Mesothelial cell of epicardium (in vitro differentiated cells): ENCODE measurements around the gene SRPK1. TPM values are rescaled to one million over a fixed set of nuclear protein-coding genes. Genes with fewer than 3 reads are reported as not detected.
"Not testable (repeated sequence)": the region's sequence is repeated elsewhere in the genome, so short reads cannot be mapped to it uniquely, and the experiment has no call there.

ENCODE experiments used
- DNase-seq, 2 experiments: peaks; one replicate each; pipeline ENCODE4 v3.0.0; 2021; ENCODE audit warnings: low spot score in 2 of 2; ENCODE audit not compliant: unreplicated experiment in 2 of 2
- H3K27ac Mint-ChIP-seq: 2 replicates; pipeline ENCODE4 v1.8.0; 2021; ENCODE audit warnings: mixed read lengths
- H3K27me3 Mint-ChIP-seq: 2 replicates; pipeline ENCODE4 v1.8.0; 2021; ENCODE audit warnings: low read depth, mixed read lengths
- H3K36me3 Mint-ChIP-seq: 2 replicates; pipeline ENCODE4 v1.8.0; 2021; ENCODE audit warnings: mixed read lengths
- H3K4me1 Mint-ChIP-seq: 2 replicates; pipeline ENCODE4 v1.8.0; 2021; ENCODE audit warnings: mixed read lengths
- H3K4me3 Mint-ChIP-seq: 2 replicates; pipeline ENCODE4 v1.8.0; 2021; ENCODE audit warnings: mild to moderate bottlenecking, moderate library complexity, mixed read lengths
- H3K9me3 Mint-ChIP-seq: 2 replicates; pipeline ENCODE4 v1.8.0; 2021; ENCODE audit warnings: mixed read lengths
- total RNA-seq: library from RNA; stranded (reverse); gene quantifications from 3 replicates; pipeline ENCODE4 v1.2.1, GENCODE V29; 2021
- TF ChIP-seq, protein P1 (sequence below): fragments of 200-600 bp; sonication (generic); IDR thresholded peaks from one replicate; pipeline ENCODE4 v1.5.0; 2021; ENCODE audit warnings: antibody characterized with exemption; ENCODE audit not compliant: unreplicated experiment

Gene SRPK1
- total RNA-seq, 1 donor from 2014 or later = 70.2 TPM

DNA sequence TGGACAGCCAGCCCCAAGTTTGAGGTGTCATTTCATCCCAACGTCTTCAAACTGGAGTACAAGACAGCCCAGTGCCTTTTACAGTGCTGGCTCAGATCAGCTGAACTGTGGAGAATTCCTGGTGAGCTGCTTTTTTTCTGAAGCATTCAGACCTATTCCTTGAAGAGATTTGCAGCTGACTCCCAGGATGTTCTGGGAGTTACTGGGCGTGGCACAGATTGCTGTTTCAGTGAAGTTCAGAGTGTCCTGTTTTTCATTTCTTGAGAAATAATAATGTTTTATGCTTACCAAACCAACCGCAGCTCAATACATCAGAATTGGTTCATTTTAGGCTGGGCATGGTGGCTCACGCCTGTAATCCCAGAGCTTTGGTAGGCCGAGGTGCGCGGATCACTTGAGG is 33.4 kb upstream of the SRPK1 start:
- Mint-ChIP-seq H3K9me3 (no peaks in the 10 kb centered on the region), H3K4me3 (no peak overlapping the region)

DNA sequence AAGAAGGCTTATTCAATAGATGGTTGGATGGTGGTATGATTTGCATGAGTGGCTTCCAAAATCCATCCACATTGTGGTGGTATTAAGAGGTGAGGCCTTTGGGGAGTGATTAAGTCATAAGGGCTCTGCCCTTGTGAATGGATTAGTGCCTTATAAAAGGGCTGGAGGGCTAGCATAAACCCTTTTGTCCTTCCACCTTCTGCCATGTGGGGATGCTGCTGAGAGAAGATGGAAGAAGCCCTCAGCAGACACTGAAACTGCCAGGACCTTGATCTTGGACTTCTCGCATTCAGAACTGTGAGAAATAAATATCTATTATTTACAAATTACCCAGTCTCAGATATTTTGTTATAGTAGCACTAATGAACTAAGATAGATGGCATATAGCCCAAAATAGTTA is 27.8 kb upstream of the SRPK1 start:
- TF ChIP-seq, protein P1, sequence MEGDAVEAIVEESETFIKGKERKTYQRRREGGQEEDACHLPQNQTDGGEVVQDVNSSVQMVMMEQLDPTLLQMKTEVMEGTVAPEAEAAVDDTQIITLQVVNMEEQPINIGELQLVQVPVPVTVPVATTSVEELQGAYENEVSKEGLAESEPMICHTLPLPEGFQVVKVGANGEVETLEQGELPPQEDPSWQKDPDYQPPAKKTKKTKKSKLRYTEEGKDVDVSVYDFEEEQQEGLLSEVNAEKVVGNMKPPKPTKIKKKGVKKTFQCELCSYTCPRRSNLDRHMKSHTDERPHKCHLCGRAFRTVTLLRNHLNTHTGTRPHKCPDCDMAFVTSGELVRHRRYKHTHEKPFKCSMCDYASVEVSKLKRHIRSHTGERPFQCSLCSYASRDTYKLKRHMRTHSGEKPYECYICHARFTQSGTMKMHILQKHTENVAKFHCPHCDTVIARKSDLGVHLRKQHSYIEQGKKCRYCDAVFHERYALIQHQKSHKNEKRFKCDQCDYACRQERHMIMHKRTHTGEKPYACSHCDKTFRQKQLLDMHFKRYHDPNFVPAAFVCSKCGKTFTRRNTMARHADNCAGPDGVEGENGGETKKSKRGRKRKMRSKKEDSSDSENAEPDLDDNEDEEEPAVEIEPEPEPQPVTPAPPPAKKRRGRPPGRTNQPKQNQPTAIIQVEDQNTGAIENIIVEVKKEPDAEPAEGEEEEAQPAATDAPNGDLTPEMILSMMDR = no peak
- Mint-ChIP-seq H3K9me3 (no peaks in the 10 kb centered on the region), H3K4me1 (peaks cover 5% of the 10 kb centered on the region), H3K27me3 (no peaks in the 10 kb centered on the region), H3K4me3 (no peak overlapping the region), H3K36me3 (no peaks in the 10 kb centered on the region), H3K27ac (no peak overlapping the region)
- no peak for DNase-seq

More for the DNA sequence above, 33.4 kb upstream of the SRPK1 start:
- TF ChIP-seq, protein P1 = no peak
- Mint-ChIP-seq H3K4me1 (peaks cover 5% of the 10 kb centered on the region), H3K36me3 (no peaks in the 10 kb centered on the region), H3K27me3 (no peaks in the 10 kb centered on the region), H3K27ac (no peak overlapping the region)
- DNase-seq = no peak

DNA sequence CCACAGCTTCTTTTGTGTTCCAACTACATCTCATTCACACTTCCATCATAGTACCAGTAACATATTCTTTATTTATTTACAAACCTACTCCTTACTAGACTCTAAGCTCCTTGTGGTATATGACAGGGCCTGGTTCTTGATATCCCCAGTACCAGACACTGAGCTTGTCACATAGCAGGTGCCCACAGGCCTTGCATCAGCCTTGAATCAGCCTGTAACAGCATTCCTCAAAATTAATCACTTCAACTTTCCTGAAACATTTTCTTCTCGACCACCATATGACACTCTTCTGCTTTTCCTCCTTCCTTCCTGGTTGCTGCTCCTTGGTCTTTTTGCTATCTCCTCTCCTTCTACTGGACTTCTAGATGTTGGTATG is 24.7 kb upstream of the SRPK1 start:
- TF ChIP-seq, protein P1 = no peak
- no peak overlapping the region for H3K4me3 Mint-ChIP-seq
- peaks cover 9% of the 10 kb centered on the region for H3K9me3 Mint-ChIP-seq
- no peak overlapping the region for H3K27ac Mint-ChIP-seq
- no peaks in the 10 kb centered on the region for H3K27me3 Mint-ChIP-seq
- DNase-seq = no peak
- no peaks in the 10 kb centered on the region for H3K4me1 Mint-ChIP-seq
- H3K36me3 Mint-ChIP-seq = no peaks in the 10 kb centered on the region

DNA sequence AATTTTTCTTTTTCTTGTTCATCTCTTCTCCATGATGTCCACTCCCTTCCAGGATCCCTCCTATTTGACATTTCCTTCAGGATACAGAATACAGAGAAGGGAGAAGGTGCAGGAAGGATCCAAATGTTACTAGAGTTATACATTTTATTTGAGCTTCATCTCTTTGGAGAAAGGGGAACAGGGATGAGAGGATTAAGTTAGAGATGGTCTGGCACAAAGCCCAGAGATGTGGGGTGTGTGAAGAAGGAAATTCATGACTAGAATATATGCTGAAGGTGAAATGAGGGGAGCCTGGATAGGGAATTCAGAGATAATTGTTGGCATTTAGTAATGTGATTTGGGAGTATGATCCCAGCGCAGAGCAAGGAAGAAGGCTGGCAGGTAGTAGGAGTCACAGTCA is 22.5 kb upstream of the SRPK1 start:
- Mint-ChIP-seq H3K27me3 (no peaks in the 10 kb centered on the region), H3K27ac (no peak overlapping the region), H3K4me3 (no peak overlapping the region), H3K4me1 (no peaks in the 10 kb centered on the region), H3K36me3 (no peaks in the 10 kb centered on the region), H3K9me3 (peaks cover 19% of the 10 kb centered on the region)
- TF ChIP-seq, protein P1 = no peak
- DNase-seq = no peak

DNA sequence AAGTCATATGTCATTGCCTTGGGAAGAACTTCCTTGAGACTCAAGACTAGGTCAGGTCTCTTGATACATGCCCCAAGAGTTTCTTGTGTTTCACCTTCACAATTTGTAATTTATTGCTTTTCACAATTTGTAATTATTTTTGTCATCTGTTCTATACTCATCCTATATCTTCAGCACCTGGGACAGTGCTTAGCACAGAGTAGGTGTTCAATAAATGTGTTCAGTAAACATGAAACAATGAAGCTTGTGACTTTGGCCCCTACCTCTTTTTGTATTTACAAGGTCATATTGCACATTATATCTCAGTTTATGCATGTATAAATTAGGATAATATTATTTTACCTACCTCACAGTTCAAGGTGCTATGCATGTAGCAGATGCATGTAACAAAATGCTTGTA is 21.5 kb upstream of the SRPK1 start:
- Mint-ChIP-seq H3K4me1 (no peaks in the 10 kb centered on the region), H3K27me3 (no peaks in the 10 kb centered on the region), H3K27ac (no peak overlapping the region), H3K4me3 (no peak overlapping the region), H3K9me3 (peaks cover 26% of the 10 kb centered on the region), H3K36me3 (no peaks in the 10 kb centered on the region)
- DNase-seq = no peak
- TF ChIP-seq, protein P1 = no peak

DNA sequence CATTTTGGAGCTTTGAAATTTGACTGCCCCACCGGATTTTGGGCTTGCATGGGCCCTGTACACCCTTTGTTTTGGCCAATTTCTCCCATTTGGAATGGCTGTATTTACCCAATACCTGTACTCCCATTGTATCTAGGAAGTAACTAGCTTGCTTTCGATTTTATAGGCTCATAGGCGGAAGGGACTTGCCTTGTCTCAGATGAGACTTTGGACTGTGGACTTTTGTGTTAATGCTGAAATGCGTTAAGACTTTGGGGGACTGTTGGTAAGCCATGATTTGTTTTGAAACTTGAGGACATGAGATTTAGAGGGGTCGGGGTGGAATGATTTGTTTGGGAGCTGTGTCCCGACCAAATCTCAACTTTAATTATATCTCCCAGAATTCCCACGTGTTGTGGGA is 20.3 kb upstream of the SRPK1 start:
- H3K4me3 Mint-ChIP-seq = not testable (repeated sequence)

DNA sequence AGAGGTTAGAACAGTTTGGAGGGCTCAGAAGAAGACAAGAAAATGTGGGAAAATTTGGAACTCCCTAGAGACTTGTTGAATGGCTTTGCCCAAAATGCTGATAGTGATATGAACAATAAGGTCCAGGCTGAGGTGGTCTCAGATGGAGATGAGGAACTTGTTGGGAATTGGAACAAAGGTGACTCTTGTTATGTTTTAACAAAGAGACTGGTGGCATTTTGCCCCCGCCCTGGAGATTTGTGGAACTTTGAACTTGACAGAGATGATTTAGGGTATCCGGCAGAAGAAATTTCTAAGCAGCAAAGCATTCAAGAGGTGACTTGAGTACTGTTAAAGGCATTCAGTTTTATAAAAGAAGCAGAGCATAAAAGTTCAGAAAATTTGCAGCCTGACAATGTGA is 19.1 kb upstream of the SRPK1 start:
- peaks cover 31% of the 10 kb centered on the region for H3K9me3 Mint-ChIP-seq
- not testable (repeated sequence) for H3K4me3 Mint-ChIP-seq, DNase-seq

More for the DNA sequence above, 20.3 kb upstream of the SRPK1 start:
- not testable (repeated sequence) for H3K27me3 Mint-ChIP-seq, DNase-seq, H3K27ac Mint-ChIP-seq, H3K4me1 Mint-ChIP-seq, H3K36me3 Mint-ChIP-seq
- peaks cover 31% of the 10 kb centered on the region for H3K9me3 Mint-ChIP-seq

DNA sequence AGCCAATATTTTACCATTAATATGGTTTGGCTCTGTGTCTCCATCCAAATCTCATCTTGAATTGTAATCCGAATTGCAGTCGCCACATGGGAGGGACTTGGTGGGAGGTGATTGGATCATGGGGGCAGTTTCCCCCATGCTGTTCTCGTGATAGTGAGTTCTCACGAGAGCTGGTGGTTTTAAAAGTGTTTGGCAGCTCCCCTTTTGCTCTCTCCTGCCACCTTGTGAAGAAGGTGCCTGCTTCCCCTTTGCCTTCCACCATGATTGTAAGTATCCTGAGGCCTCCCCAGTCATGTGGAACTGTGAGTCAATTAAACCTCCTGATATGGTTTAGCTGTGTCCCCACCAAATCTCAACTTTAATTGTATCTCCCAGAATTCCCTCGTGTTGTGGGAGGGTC is 18.4 kb upstream of the SRPK1 start:
- peaks cover 14% of the 10 kb centered on the region for H3K4me1 Mint-ChIP-seq
- not testable (repeated sequence) for DNase-seq, H3K4me3 Mint-ChIP-seq

More for the DNA sequence above, 19.1 kb upstream of the SRPK1 start:
- not testable (repeated sequence) for H3K4me1 Mint-ChIP-seq, H3K27ac Mint-ChIP-seq, H3K27me3 Mint-ChIP-seq, H3K36me3 Mint-ChIP-seq

More for the DNA sequence above, 18.4 kb upstream of the SRPK1 start:
- H3K27me3 Mint-ChIP-seq, H3K27ac Mint-ChIP-seq, H3K36me3 Mint-ChIP-seq: not testable (repeated sequence)
- H3K9me3 Mint-ChIP-seq = peaks cover 31% of the 10 kb centered on the region
